Lower lobe of right lung (tissue), 2 donors: Measurements from ENCODE around the gene ISCA2. TPM values are rescaled to one million over a fixed set of nuclear protein-coding genes. Genes with fewer than 3 reads are reported as not detected.

Experiments used
- ATAC-seq, 2 donors: fragments of 200-7000 bp; cut with Tn5 transposase; one replicate each; pipeline ENCODE4 v1.9.1; 2020 to 2022; ENCODE audit warnings: mild to moderate bottlenecking in 2 of 2, moderate library complexity in 2 of 2
- DNase-seq: peaks from one replicate; pipeline ENCODE4 v3.0.0-alpha.2; 2020
- H3K27ac ChIP-seq: fragments of 200-600 bp; one replicate; pipeline ENCODE4 v1.8.0; 2022
- H3K27me3 ChIP-seq: fragments of 200-600 bp; one replicate; pipeline ENCODE4 v1.8.0; 2022; ENCODE audit warnings: low read depth
- H3K36me3 ChIP-seq: fragments of 200-600 bp; one replicate; pipeline ENCODE4 v1.8.0; 2022; ENCODE audit warnings: mild to moderate bottlenecking
- H3K4me1 ChIP-seq: fragments of 200-600 bp; one replicate; pipeline ENCODE4 v1.8.0; 2022
- H3K4me3 ChIP-seq: fragments of 200-600 bp; one replicate; pipeline ENCODE4 v1.8.0; 2022; ENCODE audit warnings: mild to moderate bottlenecking
- H3K9me3 ChIP-seq: fragments of 200-600 bp; one replicate; pipeline ENCODE4 v1.8.0; 2022
- intact Hi-C: fragments of 100-400 bp; cut with DNase I; formaldehyde crosslinking; loops from one replicate; pipeline ENCODE4 v1.11.0; 2022
- total RNA-seq: library from RNA; stranded (reverse); fragmentation: NEBNext Ultra II Directional; extraction: Animal tissue kit (Norgen Biotek cat#: 25700); gene quantifications from one replicate; pipeline ENCODE4 v1.2.1, GENCODE V29; 2021
- TF ChIP-seq, protein P1 (sequence below): fragments of 200-600 bp; IDR thresholded peaks from one replicate; pipeline ENCODE4 v1.8.0; 2022; ENCODE audit warnings: antibody characterized with exemption, mild to moderate bottlenecking
- donor health status: DM: no; HTN: yes; CAD: no; lungs with severe emphysema.

Gene ISCA2
- total RNA-seq, 1 donor from 2014 or later: 23.4 TPM

GRCh38 chr14:74491956-74492775 is 1.4 kb upstream of the ISCA2 start:
- Histone ChIP-seq H3K4me1 (peaks cover 55% of the 10 kb centered on the region), H3K36me3 (peaks cover 21% of the 10 kb centered on the region), H3K27ac (peak overlapping the region; percentile 96), H3K4me3 (peak overlapping the region; percentile 84), H3K27me3 (no peaks in the 10 kb centered on the region), H3K9me3 (no peaks in the 10 kb centered on the region)
- intact Hi-C loops: no loop called here
- TF ChIP-seq, protein P1, sequence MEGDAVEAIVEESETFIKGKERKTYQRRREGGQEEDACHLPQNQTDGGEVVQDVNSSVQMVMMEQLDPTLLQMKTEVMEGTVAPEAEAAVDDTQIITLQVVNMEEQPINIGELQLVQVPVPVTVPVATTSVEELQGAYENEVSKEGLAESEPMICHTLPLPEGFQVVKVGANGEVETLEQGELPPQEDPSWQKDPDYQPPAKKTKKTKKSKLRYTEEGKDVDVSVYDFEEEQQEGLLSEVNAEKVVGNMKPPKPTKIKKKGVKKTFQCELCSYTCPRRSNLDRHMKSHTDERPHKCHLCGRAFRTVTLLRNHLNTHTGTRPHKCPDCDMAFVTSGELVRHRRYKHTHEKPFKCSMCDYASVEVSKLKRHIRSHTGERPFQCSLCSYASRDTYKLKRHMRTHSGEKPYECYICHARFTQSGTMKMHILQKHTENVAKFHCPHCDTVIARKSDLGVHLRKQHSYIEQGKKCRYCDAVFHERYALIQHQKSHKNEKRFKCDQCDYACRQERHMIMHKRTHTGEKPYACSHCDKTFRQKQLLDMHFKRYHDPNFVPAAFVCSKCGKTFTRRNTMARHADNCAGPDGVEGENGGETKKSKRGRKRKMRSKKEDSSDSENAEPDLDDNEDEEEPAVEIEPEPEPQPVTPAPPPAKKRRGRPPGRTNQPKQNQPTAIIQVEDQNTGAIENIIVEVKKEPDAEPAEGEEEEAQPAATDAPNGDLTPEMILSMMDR: peak; percentile 29
- ATAC-seq (no peak), DNase-seq (no peak)

- TF ChIP-seq, protein P1: no peak
- Histone ChIP-seq H3K9me3 (no peaks in the 10 kb centered on the region), H3K27me3 (no peaks in the 10 kb centered on the region), H3K27ac (peak within 1 kb of the TSS; percentile 96), H3K4me1 (peaks cover 49% of the 10 kb centered on the region), H3K4me3 (peak within 1 kb of the TSS; percentile 84), H3K36me3 (peaks cover 16% of the 10 kb centered on the region)
- DNase-seq: no peak
- peak in 1 of 2 donors; percentile 0 for ATAC-seq
- intact Hi-C loops: no loop called here
Measured at GRCh38 chr14:74492776-74493342, 706 bp upstream of the ISCA2 start, which contains the start of gene NPC2. TSS of gene NPC2 (minus strand) at chr14:74493305. CDS start at chr14:74493274, 31 bp downstream.

DNA sequence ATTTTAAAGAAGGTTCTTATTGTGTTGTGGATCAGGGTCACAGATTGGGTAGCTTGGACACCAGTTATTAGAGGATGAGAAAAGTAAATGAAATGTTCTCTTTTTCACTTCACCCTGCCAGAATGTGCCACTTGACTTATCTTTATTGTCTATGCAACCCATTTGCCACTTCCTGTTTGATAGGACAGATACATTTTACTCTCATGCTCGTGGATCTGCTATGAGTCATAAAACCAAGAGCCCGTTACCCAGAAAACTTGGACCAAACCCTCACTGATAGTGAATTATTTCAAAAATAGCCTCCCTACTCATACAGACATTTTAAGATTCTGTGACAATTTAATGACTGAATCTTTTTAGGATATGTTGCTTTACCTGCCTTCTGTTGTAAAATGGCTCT is 1.8 kb downstream of the ISCA2 start:
- TF ChIP-seq, protein P1: no peak
- H3K4me3 ChIP-seq: no peak overlapping the region
- DNase-seq (no peak), ATAC-seq (no peak)
- peaks cover 30% of the 10 kb centered on the region for H3K4me1 ChIP-seq
- H3K9me3 ChIP-seq: no peaks in the 10 kb centered on the region
- H3K36me3 ChIP-seq: peaks cover 14% of the 10 kb centered on the region
- intact Hi-C loops: no loop called here
- no peaks in the 10 kb centered on the region for H3K27me3 ChIP-seq
- no peak overlapping the region for H3K27ac ChIP-seq

- no peak overlapping the region for H3K27ac ChIP-seq
- TF ChIP-seq, protein P1: no peak
- DNase-seq: no peak
- intact Hi-C loops: no loop called here
- no peaks in the 10 kb centered on the region for H3K9me3 ChIP-seq
- peaks cover under 1% of the 10 kb centered on the region for H3K4me1 ChIP-seq
- peaks cover 10% of the 10 kb centered on the region for H3K36me3 ChIP-seq
- no peaks in the 10 kb centered on the region for H3K27me3 ChIP-seq
- no peak overlapping the region for H3K4me3 ChIP-seq
- peak in 1 of 2 donors; percentile 9 for ATAC-seq
Measured at GRCh38 chr14:74500417-74501134, 7.0 kb downstream of the ISCA2 start.

- H3K4me3 ChIP-seq: no peak overlapping the region
- no peaks in the 10 kb centered on the region for H3K27me3 ChIP-seq
- intact Hi-C loops: no loop called here
- H3K4me1 ChIP-seq: no peaks in the 10 kb centered on the region
- no peak overlapping the region for H3K27ac ChIP-seq
- peaks cover 4% of the 10 kb centered on the region for H3K36me3 ChIP-seq
- DNase-seq (peak; percentile 83), ATAC-seq (peak; percentile 79 to 81)
- TF ChIP-seq, protein P1: peak; percentile 61
- H3K9me3 ChIP-seq: no peaks in the 10 kb centered on the region
Measured at GRCh38 chr14:74501135-74501614, 7.6 kb downstream of the ISCA2 start.
